HEK293 (cell line): Measurements from ENCODE around the gene FAM216A.

Experiments
- PRDM1 ChIP-seq: fragments of 450-650 bp; formaldehyde crosslinking; IDR thresholded peaks from 2 replicates; pipeline ENCODE4; 2016; ENCODE audit warnings: missing biosample characterization, missing genetic modification characterization
- TCF7L2 ChIP-seq: IDR thresholded peaks from 2 replicates; pipeline ENCODE4 v1.6.1; 2011; ENCODE audit warnings: low read depth, mild to moderate bottlenecking, inconsistent platforms, low read length, moderate library complexity, borderline replicate concordance
- ZNF2 ChIP-seq: fragments of 450-650 bp; formaldehyde crosslinking; IDR thresholded peaks from 2 replicates; pipeline ENCODE4 v1.5.1; 2016; ENCODE audit warnings: missing biosample characterization, missing genetic modification characterization
- ZNF394 ChIP-seq: fragments of 450-650 bp; formaldehyde crosslinking; IDR thresholded peaks from 2 replicates; pipeline ENCODE4 v1.5.1; 2016; ENCODE audit warnings: missing biosample characterization, missing genetic modification characterization, mild to moderate bottlenecking, moderate library complexity, borderline replicate concordance
- ZNF529 ChIP-seq: fragments of 450-650 bp; formaldehyde crosslinking; IDR thresholded peaks from 2 replicates; pipeline ENCODE4 v1.5.1; 2017; ENCODE audit warnings: missing genetic modification characterization, missing biosample characterization; ENCODE audit not compliant: insufficient replicate concordance
- ZNF600 ChIP-seq: fragments of 450-650 bp; formaldehyde crosslinking; IDR thresholded peaks from 2 replicates; pipeline ENCODE4 v1.5.1; 2016; ENCODE audit warnings: missing biosample characterization, missing genetic modification characterization
- TF ChIP-seq, protein P1 (sequence below): fragments of 450-650 bp; formaldehyde crosslinking; IDR thresholded peaks from 2 replicates; pipeline ENCODE4 v1.5.1; 2016; ENCODE audit warnings: missing biosample characterization, missing genetic modification characterization
- TF ChIP-seq, protein P2 (sequence below): fragments of 450-650 bp; formaldehyde crosslinking; IDR thresholded peaks from 2 replicates; pipeline ENCODE4 v1.5.1; 2016; ENCODE audit warnings: missing biosample characterization, missing genetic modification characterization
- TF ChIP-seq, protein P3 (sequence below): fragments of 450-650 bp; formaldehyde crosslinking; IDR thresholded peaks from 2 replicates; pipeline ENCODE4 v1.5.1; 2016; ENCODE audit warnings: missing biosample characterization, missing genetic modification characterization
- TF ChIP-seq, protein P4 (sequence below): fragments of 450-650 bp; IDR thresholded peaks from 2 replicates; pipeline ENCODE4 v1.5.1; 2018; ENCODE audit warnings: missing biosample characterization, missing genetic modification characterization
- TF ChIP-seq, protein P5 (sequence below): fragments of 450-650 bp; formaldehyde crosslinking; IDR thresholded peaks from 2 replicates; pipeline ENCODE4 v1.5.1; 2016; ENCODE audit warnings: missing biosample characterization, missing genetic modification characterization

DNA sequence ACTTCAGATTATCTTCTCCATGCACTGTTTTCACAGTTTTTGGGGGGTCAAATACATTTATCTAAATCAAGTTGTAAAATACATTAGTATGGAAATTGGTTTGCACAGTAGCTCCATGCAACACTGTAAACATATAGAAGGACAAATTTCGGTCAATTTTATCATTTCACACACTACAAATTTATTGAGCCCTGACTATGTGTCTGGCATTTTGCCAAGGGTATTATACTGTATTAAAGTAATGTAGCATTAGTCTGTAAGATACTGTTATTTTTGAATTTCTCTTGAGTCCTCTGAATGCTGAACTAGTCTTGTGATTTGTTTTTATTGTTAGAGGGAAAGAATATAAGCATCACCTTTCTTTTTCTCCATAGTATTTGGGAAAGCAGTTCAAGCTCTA lies 34.8 kb downstream of the FAM216A start:
- TF ChIP-seq TCF7L2 (no peak), ZNF2 (tag by site-specific recombination) (no peak), ZNF394 (tag by site-specific recombination) (no peak), ZNF600 (tag by site-specific recombination) (no peak), PRDM1 (tag by site-specific recombination) (no peak), ZNF529 (tag by site-specific recombination) (no peak)
- TF ChIP-seq, protein P1, sequence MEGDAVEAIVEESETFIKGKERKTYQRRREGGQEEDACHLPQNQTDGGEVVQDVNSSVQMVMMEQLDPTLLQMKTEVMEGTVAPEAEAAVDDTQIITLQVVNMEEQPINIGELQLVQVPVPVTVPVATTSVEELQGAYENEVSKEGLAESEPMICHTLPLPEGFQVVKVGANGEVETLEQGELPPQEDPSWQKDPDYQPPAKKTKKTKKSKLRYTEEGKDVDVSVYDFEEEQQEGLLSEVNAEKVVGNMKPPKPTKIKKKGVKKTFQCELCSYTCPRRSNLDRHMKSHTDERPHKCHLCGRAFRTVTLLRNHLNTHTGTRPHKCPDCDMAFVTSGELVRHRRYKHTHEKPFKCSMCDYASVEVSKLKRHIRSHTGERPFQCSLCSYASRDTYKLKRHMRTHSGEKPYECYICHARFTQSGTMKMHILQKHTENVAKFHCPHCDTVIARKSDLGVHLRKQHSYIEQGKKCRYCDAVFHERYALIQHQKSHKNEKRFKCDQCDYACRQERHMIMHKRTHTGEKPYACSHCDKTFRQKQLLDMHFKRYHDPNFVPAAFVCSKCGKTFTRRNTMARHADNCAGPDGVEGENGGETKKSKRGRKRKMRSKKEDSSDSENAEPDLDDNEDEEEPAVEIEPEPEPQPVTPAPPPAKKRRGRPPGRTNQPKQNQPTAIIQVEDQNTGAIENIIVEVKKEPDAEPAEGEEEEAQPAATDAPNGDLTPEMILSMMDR = no peak
- TF ChIP-seq, protein P2, sequence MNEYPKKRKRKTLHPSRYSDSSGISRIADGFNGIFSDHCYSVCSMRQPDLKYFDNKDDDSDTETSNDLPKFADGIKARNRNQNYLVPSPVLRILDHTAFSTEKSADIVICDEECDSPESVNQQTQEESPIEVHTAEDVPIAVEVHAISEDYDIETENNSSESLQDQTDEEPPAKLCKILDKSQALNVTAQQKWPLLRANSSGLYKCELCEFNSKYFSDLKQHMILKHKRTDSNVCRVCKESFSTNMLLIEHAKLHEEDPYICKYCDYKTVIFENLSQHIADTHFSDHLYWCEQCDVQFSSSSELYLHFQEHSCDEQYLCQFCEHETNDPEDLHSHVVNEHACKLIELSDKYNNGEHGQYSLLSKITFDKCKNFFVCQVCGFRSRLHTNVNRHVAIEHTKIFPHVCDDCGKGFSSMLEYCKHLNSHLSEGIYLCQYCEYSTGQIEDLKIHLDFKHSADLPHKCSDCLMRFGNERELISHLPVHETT (tag by site-specific recombination) = no peak
- TF ChIP-seq, protein P3, sequence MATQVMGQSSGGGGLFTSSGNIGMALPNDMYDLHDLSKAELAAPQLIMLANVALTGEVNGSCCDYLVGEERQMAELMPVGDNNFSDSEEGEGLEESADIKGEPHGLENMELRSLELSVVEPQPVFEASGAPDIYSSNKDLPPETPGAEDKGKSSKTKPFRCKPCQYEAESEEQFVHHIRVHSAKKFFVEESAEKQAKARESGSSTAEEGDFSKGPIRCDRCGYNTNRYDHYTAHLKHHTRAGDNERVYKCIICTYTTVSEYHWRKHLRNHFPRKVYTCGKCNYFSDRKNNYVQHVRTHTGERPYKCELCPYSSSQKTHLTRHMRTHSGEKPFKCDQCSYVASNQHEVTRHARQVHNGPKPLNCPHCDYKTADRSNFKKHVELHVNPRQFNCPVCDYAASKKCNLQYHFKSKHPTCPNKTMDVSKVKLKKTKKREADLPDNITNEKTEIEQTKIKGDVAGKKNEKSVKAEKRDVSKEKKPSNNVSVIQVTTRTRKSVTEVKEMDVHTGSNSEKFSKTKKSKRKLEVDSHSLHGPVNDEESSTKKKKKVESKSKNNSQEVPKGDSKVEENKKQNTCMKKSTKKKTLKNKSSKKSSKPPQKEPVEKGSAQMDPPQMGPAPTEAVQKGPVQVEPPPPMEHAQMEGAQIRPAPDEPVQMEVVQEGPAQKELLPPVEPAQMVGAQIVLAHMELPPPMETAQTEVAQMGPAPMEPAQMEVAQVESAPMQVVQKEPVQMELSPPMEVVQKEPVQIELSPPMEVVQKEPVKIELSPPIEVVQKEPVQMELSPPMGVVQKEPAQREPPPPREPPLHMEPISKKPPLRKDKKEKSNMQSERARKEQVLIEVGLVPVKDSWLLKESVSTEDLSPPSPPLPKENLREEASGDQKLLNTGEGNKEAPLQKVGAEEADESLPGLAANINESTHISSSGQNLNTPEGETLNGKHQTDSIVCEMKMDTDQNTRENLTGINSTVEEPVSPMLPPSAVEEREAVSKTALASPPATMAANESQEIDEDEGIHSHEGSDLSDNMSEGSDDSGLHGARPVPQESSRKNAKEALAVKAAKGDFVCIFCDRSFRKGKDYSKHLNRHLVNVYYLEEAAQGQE (tag by site-specific recombination) = no peak
- TF ChIP-seq, protein P4, sequence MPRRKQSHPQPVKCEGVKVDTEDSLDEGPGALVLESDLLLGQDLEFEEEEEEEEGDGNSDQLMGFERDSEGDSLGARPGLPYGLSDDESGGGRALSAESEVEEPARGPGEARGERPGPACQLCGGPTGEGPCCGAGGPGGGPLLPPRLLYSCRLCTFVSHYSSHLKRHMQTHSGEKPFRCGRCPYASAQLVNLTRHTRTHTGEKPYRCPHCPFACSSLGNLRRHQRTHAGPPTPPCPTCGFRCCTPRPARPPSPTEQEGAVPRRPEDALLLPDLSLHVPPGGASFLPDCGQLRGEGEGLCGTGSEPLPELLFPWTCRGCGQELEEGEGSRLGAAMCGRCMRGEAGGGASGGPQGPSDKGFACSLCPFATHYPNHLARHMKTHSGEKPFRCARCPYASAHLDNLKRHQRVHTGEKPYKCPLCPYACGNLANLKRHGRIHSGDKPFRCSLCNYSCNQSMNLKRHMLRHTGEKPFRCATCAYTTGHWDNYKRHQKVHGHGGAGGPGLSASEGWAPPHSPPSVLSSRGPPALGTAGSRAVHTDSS = no peak
- TF ChIP-seq, protein P5, sequence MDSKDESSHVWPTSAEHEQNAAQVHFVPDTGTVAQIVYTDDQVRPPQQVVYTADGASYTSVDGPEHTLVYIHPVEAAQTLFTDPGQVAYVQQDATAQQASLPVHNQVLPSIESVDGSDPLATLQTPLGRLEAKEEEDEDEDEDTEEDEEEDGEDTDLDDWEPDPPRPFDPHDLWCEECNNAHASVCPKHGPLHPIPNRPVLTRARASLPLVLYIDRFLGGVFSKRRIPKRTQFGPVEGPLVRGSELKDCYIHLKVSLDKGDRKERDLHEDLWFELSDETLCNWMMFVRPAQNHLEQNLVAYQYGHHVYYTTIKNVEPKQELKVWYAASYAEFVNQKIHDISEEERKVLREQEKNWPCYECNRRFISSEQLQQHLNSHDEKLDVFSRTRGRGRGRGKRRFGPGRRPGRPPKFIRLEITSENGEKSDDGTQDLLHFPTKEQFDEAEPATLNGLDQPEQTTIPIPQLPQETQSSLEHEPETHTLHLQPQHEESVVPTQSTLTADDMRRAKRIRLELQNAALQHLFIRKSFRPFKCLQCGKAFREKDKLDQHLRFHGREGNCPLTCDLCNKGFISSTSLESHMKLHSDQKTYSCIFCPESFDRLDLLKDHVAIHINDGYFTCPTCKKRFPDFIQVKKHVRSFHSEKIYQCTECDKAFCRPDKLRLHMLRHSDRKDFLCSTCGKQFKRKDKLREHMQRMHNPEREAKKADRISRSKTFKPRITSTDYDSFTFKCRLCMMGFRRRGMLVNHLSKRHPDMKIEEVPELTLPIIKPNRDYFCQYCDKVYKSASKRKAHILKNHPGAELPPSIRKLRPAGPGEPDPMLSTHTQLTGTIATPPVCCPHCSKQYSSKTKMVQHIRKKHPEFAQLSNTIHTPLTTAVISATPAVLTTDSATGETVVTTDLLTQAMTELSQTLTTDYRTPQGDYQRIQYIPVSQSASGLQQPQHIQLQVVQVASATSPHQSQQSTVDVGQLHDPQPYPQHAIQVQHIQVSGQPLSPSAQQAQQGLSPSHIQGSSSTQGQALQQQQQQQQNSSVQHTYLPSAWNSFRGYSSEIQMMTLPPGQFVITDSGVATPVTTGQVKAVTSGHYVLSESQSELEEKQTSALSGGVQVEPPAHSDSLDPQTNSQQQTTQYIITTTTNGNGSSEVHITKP (tag by site-specific recombination) = no peak
